Peyer's patch (tissue), 4 donors: ENCODE measurements around the gene PTPRR. TPM values are rescaled to one million over a fixed set of nuclear protein-coding genes. Genes with fewer than 3 reads are reported as not detected.

Experiments
- DNase-seq, 3 donors: peaks; one replicate each; pipeline ENCODE4 v3.0.0-alpha.2; 2017 to 2019
- H3K27ac ChIP-seq, 4 donors: fragments of 200-600 bp; sonication (generic); one replicate each; pipeline ENCODE4 v1.5.1; 2016 to 2019
- H3K27me3 ChIP-seq, 2 donors: fragments of 200-600 bp; sonication (generic); one replicate each; pipeline ENCODE4 v1.5.1; 2019
- H3K36me3 ChIP-seq, 3 donors: fragments of 200-600 bp; sonication (generic); one replicate each; pipeline ENCODE4 v1.5.1; 2016 to 2019
- H3K4me1 ChIP-seq, 4 donors: fragments of 200-600 bp; sonication (generic); one replicate each; pipeline ENCODE4 v1.5.1; 2016 to 2019
- H3K4me3 ChIP-seq, 4 donors: fragments of 200-600 bp; sonication (generic); 1 replicate in 3 of 4; 2 replicates in 1 of 4; pipeline ENCODE4 v1.5.1; 2016 to 2019; ENCODE audit warnings: mild to moderate bottlenecking in 1 of 4
- H3K9me3 ChIP-seq, 4 donors: fragments of 200-600 bp; sonication (generic); one replicate each; pipeline ENCODE4 v1.5.1; 2016 to 2019; ENCODE audit warnings: mild to moderate bottlenecking in 1 of 4
- POLR2A ChIP-seq, 2 donors: fragments of 450-650 bp; IDR thresholded peaks; one replicate each; pipeline ENCODE4 v1.5.1; 2017; ENCODE audit warnings: antibody characterized with exemption in 2 of 2, mild to moderate bottlenecking in 2 of 2, moderate library complexity in 2 of 2
- total RNA-seq, 4 donors: library from RNA; depleted of rRNA; stranded (reverse); fragments of >200 nt; gene quantifications; one replicate each; pipeline ENCODE4 v1.1.0, GENCODE V29; 2016
- TF ChIP-seq, protein P1 (sequence below), 6 experiments: fragments of 450-650 bp in 4 of 6; fragments of 200-600 bp in 2 of 6; sonication (generic) in 1 of 6; IDR thresholded peaks; one replicate each; pipeline ENCODE4 v1.5.1; 2017 to 2019; ENCODE audit warnings: antibody characterized with exemption in 6 of 6, mild to moderate bottlenecking in 3 of 6, moderate library complexity in 1 of 6

PTPRR gene
- total RNA-seq, 4 donors from 2014 or later: 17.5 to 30.3 (median 20.2) TPM; not detected in 1

DNA sequence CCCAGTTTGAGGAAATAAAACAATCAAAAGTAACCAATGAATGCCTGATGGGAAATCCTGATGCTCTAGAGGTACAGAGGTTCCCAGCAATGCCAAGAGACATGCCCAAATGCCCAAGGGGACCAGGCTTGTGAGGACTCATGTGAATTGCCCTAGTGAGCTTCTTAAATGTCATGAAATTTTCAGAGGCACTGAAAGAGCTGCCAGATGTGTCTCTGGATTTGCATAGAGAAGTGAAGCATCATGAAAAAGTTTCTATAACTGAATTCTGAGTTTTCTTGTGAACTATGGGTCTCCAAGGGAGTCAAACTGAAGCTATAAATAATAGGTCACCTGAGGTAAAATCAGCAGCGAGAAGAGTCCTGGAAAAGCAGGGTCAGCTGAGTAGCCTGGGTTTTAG lies 9.9 kb downstream of the PTPRR start:
- Histone ChIP-seq H3K4me3 (no peak overlapping the region), H3K27me3 (no peaks in the 10 kb centered on the region), H3K4me1 (no peaks in the 10 kb centered on the region), H3K27ac (no peak overlapping the region), H3K9me3 (no peaks in the 10 kb centered on the region), H3K36me3 (no peaks in the 10 kb centered on the region)
- TF ChIP-seq, protein P1, sequence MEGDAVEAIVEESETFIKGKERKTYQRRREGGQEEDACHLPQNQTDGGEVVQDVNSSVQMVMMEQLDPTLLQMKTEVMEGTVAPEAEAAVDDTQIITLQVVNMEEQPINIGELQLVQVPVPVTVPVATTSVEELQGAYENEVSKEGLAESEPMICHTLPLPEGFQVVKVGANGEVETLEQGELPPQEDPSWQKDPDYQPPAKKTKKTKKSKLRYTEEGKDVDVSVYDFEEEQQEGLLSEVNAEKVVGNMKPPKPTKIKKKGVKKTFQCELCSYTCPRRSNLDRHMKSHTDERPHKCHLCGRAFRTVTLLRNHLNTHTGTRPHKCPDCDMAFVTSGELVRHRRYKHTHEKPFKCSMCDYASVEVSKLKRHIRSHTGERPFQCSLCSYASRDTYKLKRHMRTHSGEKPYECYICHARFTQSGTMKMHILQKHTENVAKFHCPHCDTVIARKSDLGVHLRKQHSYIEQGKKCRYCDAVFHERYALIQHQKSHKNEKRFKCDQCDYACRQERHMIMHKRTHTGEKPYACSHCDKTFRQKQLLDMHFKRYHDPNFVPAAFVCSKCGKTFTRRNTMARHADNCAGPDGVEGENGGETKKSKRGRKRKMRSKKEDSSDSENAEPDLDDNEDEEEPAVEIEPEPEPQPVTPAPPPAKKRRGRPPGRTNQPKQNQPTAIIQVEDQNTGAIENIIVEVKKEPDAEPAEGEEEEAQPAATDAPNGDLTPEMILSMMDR (IDR thresholded peaks at IDR 0.05): no peak
- no peak for TF ChIP-seq POLR2A (IDR thresholded peaks at IDR 0.05)
- no peak for DNase-seq

DNA sequence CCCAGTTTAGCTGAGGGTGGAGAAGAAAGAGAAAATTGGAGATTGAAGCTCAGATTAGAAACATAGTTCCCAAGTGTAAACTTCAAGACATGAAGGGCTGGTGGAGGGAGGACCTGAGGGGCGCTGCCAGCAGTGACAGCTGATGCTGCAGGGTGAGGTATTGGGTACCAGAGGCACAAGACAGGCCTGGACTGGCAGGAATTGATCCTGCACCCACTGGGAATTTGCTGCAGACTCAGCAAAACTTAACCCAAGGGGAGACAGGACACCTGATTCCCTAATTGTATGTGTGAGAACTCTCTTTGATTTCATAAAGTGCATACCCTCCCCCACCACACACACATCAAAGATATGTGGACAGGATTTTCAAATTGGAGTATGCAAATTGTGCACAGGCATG lies 11.6 kb downstream of the PTPRR start:
- no peaks in the 10 kb centered on the region for H3K4me1 ChIP-seq

DNA sequence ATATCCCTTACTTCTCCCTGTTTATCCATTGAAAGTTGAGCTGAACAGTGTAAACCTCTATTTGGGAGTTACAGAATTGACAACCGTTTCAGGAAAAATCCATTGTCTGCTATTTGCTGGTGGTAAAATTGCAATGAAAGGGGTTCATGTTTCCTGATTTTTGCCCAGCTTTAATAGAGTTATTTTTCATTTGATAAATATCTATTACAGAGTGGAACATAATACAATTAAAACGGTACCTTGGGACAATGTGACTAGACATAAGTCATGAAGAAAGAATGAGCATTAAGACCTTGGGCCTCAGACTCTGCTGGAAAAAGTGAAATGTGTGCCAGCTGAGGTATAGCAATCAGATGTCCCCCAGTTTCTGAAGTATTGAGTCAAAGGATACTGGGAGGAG lies 13.1 kb downstream of the PTPRR start:
- no peaks in the 10 kb centered on the region for H3K27me3 ChIP-seq
- H3K27ac ChIP-seq: no peak overlapping the region
- no peaks in the 10 kb centered on the region for H3K36me3 ChIP-seq
- H3K9me3 ChIP-seq: no peaks in the 10 kb centered on the region
- H3K4me3 ChIP-seq: no peak overlapping the region
- no peaks in the 10 kb centered on the region for H3K4me1 ChIP-seq
- no peak for TF ChIP-seq POLR2A (IDR thresholded peaks at IDR 0.05)
- TF ChIP-seq, protein P1 (IDR thresholded peaks at IDR 0.05): no peak
- DNase-seq: no peak

More for the DNA sequence above, 11.6 kb downstream of the PTPRR start:
- Histone ChIP-seq H3K27me3 (no peaks in the 10 kb centered on the region), H3K9me3 (no peaks in the 10 kb centered on the region), H3K27ac (no peak overlapping the region), H3K4me3 (no peak overlapping the region), H3K36me3 (no peaks in the 10 kb centered on the region)
- no peak for TF ChIP-seq POLR2A (IDR thresholded peaks at IDR 0.05)
- TF ChIP-seq, protein P1 (IDR thresholded peaks at IDR 0.05): no peak
- DNase-seq: no peak

DNA sequence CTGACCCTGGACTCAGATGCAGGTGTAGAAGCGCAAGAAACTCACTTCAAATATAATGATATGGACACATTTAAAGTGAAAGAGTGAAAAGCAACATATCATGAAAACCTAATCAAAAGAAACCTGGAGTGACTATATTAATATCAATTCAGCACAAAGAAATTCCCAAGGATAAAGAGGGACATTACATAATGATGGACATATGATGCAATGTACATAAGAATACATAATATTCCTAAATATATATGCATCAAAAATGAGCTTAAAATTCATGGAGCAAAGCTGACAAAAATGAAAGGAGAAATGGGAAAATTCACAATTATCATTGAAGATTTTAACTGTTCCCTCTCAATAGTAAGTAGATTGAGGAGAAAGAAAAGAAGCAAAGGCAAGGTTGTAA lies 24.6 kb downstream of the PTPRR start:
- DNase-seq: no peak
- Histone ChIP-seq H3K27me3 (no peaks in the 10 kb centered on the region), H3K4me3 (no peak overlapping the region), H3K9me3 (no peaks in the 10 kb centered on the region), H3K4me1 (no peaks in the 10 kb centered on the region), H3K27ac (no peak overlapping the region), H3K36me3 (no peaks in the 10 kb centered on the region)
- no peak for TF ChIP-seq POLR2A (IDR thresholded peaks at IDR 0.05)
- TF ChIP-seq, protein P1 (IDR thresholded peaks at IDR 0.05): no peak

DNA sequence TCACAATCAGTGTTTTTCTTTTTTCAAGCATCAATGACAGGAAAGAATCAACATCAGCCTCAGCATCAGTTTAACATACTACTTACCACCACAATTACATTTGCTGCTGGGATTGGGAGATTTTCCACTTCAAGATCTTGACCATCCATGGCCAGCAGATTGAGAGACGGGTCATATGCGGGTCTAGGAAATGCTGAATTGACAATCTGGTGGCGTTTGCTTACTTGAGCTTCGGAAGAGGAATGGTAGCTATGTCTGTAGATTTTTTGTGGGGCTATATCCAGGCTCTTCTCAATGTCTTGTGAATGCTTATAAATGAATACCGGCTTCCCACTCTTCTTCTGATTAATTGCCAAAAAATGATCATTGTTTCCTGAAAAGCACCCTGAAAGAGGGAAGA lies 27.9 kb downstream of the PTPRR start:
- Histone ChIP-seq H3K36me3 (no peaks in the 10 kb centered on the region), H3K4me1 (no peaks in the 10 kb centered on the region), H3K9me3 (no peaks in the 10 kb centered on the region), H3K4me3 (no peak overlapping the region), H3K27ac (no peak overlapping the region), H3K27me3 (no peaks in the 10 kb centered on the region)
- DNase-seq: no peak
- TF ChIP-seq, protein P1 (IDR thresholded peaks at IDR 0.05): no peak
- no peak for TF ChIP-seq POLR2A (IDR thresholded peaks at IDR 0.05)
